ENCODE results near the gene EXOC2. TPM values are rescaled to one million over a fixed set of nuclear protein-coding genes. Genes with fewer than 3 reads are reported as not detected.

The EXOC2 gene
- total RNA-seq, 1 experiment from 2014 or later, result 24.5 TPM

GRCh38 chr6:731924-732323, 39.0 kb upstream of the EXOC2 start:
- Histone ChIP-seq H3K9me3 (ENCODE audit: control insufficient read depth in 1 of 2, insufficient read depth in 1 of 2, low read depth in 1 of 2, low read length in 2 of 2) (no peaks in the 10 kb centered on the region), H3K9me2 (ENCODE audit: insufficient read depth) (no peaks in the 10 kb centered on the region), H3K36me3 (ENCODE audit: control insufficient read depth in 1 of 2, insufficient read depth in 2 of 2, low read length in 2 of 2) (no peaks in the 10 kb centered on the region), H3K79me2 (ENCODE audit: insufficient read depth, low read length) (no peaks in the 10 kb centered on the region), H3K9ac (ENCODE audit: low read length) (no peak overlapping the region), H4K20me1 (ENCODE audit: insufficient read depth) (no peaks in the 10 kb centered on the region), H3K27me3 (ENCODE audit: insufficient read depth, low read length) (peaks cover 37% of the 10 kb centered on the region), H2AFZ (ENCODE audit: low read depth, low read length, poor library complexity, severe bottlenecking) (no peak overlapping the region), H3K4me3 (replicated peaks in 1 of 2; ENCODE audit: low read depth in 1 of 2, low read length in 2 of 2) (no peak overlapping the region), H3K4me2 (ENCODE audit: low read length) (no peak overlapping the region), H3K4me1 (ENCODE audit: control insufficient read depth in 1 of 2, insufficient read depth in 2 of 2, low read length in 2 of 2) (no peaks in the 10 kb centered on the region), H3K27ac (ENCODE audit: low read depth, low read length) (no peak overlapping the region)
- ChIA-PET POLR2A (no interaction called here), RAD21 (ENCODE audit: low non-redundant PET in 1 of 2, low total read pairs in 2 of 2, uncharacterized antibody in 2 of 2, unreplicated experiment in 2 of 2) (no interaction called here), CTCF (interaction anchor here (0.7 kb wide), 1 partner anchor 10 kb away, joined by 4 read pairs; no protein-coding TSS in a partner anchor)
- intact Hi-C loops (cut with micrococcal nuclease), result no loop called here
- DNase-seq (ENCODE audit: low read depth, low spot score), result no peak
- no peak for ATAC-seq
- BruUV-seq (replicated peaks), result no TSS peak
- TF ChIP-seq FOSL1 (IDR thresholded peaks at IDR 0.05; ENCODE audit: low read depth) (no peak), TCF7L2 (IDR thresholded peaks at IDR 0.05; ENCODE audit: borderline replicate concordance, extremely low read depth, insufficient read depth, insufficient read length) (no peak), SP1 (IDR thresholded peaks at IDR 0.05; ENCODE audit: low read depth) (no peak), SRF (IDR thresholded peaks at IDR 0.05; ENCODE audit: low read depth) (no peak), ZNF274 (IDR thresholded peaks at IDR 0.05; ENCODE audit: low read depth, low read length) (no peak), ATF3 (IDR thresholded peaks at IDR 0.05) (no peak), CEBPB (IDR thresholded peaks at IDR 0.05; ENCODE audit: low read depth) (no peak), YY1 (IDR thresholded peaks at IDR 0.05; ENCODE audit: extremely low read depth, insufficient replicate concordance, low read depth, low read length) (no peak), EZH2phosphoT487 (IDR thresholded peaks at IDR 0.05; ENCODE audit: borderline replicate concordance) (no peak), RAD21 (IDR thresholded peaks at IDR 0.05; ENCODE audit: low read depth) (no peak), JUND (IDR thresholded peaks at IDR 0.05) (no peak)

All from HCT116 (cell line).